ENCODE measurements around the gene TMTC2.

DNA sequence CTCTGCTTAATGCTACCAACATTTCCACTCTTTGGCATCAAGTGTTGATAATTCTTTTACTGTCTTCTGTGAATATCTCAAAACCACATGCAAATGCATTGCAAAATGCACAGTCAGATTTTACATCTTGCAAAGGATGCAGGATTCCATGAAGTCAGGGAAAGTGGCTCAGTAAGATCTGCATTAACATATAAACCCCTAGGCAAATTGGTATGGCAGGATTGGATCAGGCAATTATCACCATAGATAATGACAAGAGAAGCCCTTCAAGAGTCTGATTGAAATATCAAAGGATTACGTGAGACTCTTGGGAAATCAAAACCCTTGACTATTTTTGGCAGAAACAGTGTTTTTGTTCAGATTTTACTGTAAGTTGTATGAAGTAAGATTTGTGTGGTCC lies 71.0 kb downstream of the TMTC2 start:
- TF ChIP-seq, protein P1, sequence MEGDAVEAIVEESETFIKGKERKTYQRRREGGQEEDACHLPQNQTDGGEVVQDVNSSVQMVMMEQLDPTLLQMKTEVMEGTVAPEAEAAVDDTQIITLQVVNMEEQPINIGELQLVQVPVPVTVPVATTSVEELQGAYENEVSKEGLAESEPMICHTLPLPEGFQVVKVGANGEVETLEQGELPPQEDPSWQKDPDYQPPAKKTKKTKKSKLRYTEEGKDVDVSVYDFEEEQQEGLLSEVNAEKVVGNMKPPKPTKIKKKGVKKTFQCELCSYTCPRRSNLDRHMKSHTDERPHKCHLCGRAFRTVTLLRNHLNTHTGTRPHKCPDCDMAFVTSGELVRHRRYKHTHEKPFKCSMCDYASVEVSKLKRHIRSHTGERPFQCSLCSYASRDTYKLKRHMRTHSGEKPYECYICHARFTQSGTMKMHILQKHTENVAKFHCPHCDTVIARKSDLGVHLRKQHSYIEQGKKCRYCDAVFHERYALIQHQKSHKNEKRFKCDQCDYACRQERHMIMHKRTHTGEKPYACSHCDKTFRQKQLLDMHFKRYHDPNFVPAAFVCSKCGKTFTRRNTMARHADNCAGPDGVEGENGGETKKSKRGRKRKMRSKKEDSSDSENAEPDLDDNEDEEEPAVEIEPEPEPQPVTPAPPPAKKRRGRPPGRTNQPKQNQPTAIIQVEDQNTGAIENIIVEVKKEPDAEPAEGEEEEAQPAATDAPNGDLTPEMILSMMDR (IDR thresholded peaks at IDR 0.05) = no peak
- TF ChIP-seq POLR2A (IDR thresholded peaks at IDR 0.05) = no peak
